CD14-positive monocyte (primary cell): ENCODE data around the gene C1QL2. TPM values are rescaled to one million over a fixed set of nuclear protein-coding genes. Genes with fewer than 3 reads are reported as not detected.

ENCODE experiments used
- DNase-seq, 3 donors: peaks; one replicate each; pipeline ENCODE4 v3.0.0-alpha.2; 2011 to 2022
- H2AFZ ChIP-seq: 2 replicates; pipeline ENCODE4 v1.6.0; 2012; ENCODE audit warnings: mild to moderate bottlenecking, low read depth, low read length, inconsistent platforms; ENCODE audit not compliant: insufficient read depth, poor library complexity, severe bottlenecking
- H3K27ac ChIP-seq, 2 donors: 1 replicate in 1 of 2; 2 replicates in 1 of 2; pipeline ENCODE4 v1.5.1; 2012 to 2013; ENCODE audit warnings: low read length in 2 of 2, control low read depth in 1 of 2, inconsistent platforms in 1 of 2, low read depth in 1 of 2, mild to moderate bottlenecking in 1 of 2
- H3K27me3 ChIP-seq, 2 donors: one replicate each; pipeline versions ENCODE4 v1.6.0 to v1.6.1; 2011 to 2013; ENCODE audit warnings: low read length in 2 of 2; ENCODE audit not compliant: control insufficient read depth in 2 of 2, insufficient read depth in 2 of 2
- H3K36me3 ChIP-seq, 2 donors: replicated peaks in 1 of 2; 1 replicate in 1 of 2; 2 replicates in 1 of 2; pipeline versions ENCODE4 v1.5.1 to v1.6.1; 2012 to 2013; ENCODE audit warnings: low read length in 2 of 2, control low read depth in 1 of 2, inconsistent platforms in 1 of 2, mild to moderate bottlenecking in 1 of 2; ENCODE audit not compliant: insufficient read depth in 2 of 2, control insufficient read depth in 1 of 2
- H3K4me1 ChIP-seq, 2 donors: 1 replicate in 1 of 2; 2 replicates in 1 of 2; pipeline versions ENCODE4 v1.5.1 to v1.6.1; 2012 to 2013; ENCODE audit warnings: low read length in 2 of 2, control low read depth in 1 of 2, inconsistent platforms in 1 of 2, mild to moderate bottlenecking in 1 of 2, moderate library complexity in 1 of 2; ENCODE audit not compliant: insufficient read depth in 2 of 2, control insufficient read depth in 1 of 2
- H3K4me2 ChIP-seq: replicated peaks from 2 replicates; pipeline ENCODE3; 2012; ENCODE audit warnings: low read length, moderate library complexity, mild to moderate bottlenecking; ENCODE audit not compliant: poor library complexity, severe bottlenecking; ENCODE audit errors: extremely low read depth
- H3K4me3 ChIP-seq, 3 experiments: fragments of 200-600 bp in 1 of 3; sonication (generic) in 1 of 3; replicated peaks in 1 of 3; 1 replicate in 2 of 3; 2 replicates in 1 of 3; pipeline ENCODE4 v1.5.1; 2011 to 2013; ENCODE audit warnings: low read length in 3 of 3, mild to moderate bottlenecking in 3 of 3, control low read depth in 2 of 3, low read depth in 2 of 3, inconsistent platforms in 1 of 3, moderate library complexity in 1 of 3
- H3K79me2 ChIP-seq: 2 replicates; pipeline ENCODE4 v1.6.0; 2012; ENCODE audit warnings: mild to moderate bottlenecking, control low read depth, inconsistent platforms, low read length, moderate library complexity; ENCODE audit not compliant: insufficient read depth
- H3K9ac ChIP-seq: 2 replicates; pipeline ENCODE4 v1.6.0; 2017; ENCODE audit warnings: low read length, mild to moderate bottlenecking; ENCODE audit not compliant: insufficient read depth, poor library complexity, severe bottlenecking
- H3K9me3 ChIP-seq, 2 donors: replicated peaks in 1 of 2; 1 replicate in 1 of 2; 2 replicates in 1 of 2; pipeline versions ENCODE4 v1.5.1 to v1.6.1; 2012 to 2013; ENCODE audit warnings: low read length in 2 of 2, control low read depth in 1 of 2; ENCODE audit not compliant: control insufficient read depth in 1 of 2, insufficient read depth in 1 of 2
- H4K20me1 ChIP-seq: 2 replicates; pipeline ENCODE4 v1.6.0; 2012; ENCODE audit warnings: mild to moderate bottlenecking, low read length, control low read depth, moderate library complexity; ENCODE audit not compliant: insufficient read depth
- H3K27ac Mint-ChIP-seq, 7 donors: one replicate each; pipeline ENCODE4 v1.8.0; 2020; ENCODE audit warnings: mild to moderate bottlenecking in 7 of 7, mixed read lengths in 7 of 7, moderate library complexity in 6 of 7, inconsistent platforms in 2 of 7
- H3K27me3 Mint-ChIP-seq, 3 donors: one replicate each; pipeline ENCODE4 v1.8.0; 2021 to 2022; ENCODE audit warnings: low read depth in 3 of 3, mild to moderate bottlenecking in 3 of 3, mixed read lengths in 3 of 3, moderate library complexity in 3 of 3, inconsistent platforms in 1 of 3
- H3K36me3 Mint-ChIP-seq, 2 donors: one replicate each; pipeline ENCODE4 v1.8.0; 2020; ENCODE audit warnings: mixed read lengths in 2 of 2, inconsistent platforms in 1 of 2, mild to moderate bottlenecking in 1 of 2
- H3K4me1 Mint-ChIP-seq: one replicate; pipeline ENCODE4 v1.8.0; 2020; ENCODE audit warnings: mild to moderate bottlenecking, mixed read lengths
- H3K4me3 Mint-ChIP-seq, 2 donors: one replicate each; pipeline ENCODE4 v1.8.0; 2020; ENCODE audit warnings: mild to moderate bottlenecking in 2 of 2, mixed read lengths in 2 of 2, moderate library complexity in 1 of 2
- H3K9me3 Mint-ChIP-seq, 7 donors: one replicate each; pipeline ENCODE4 v1.8.0; 2020 to 2022; ENCODE audit warnings: mixed read lengths in 7 of 7, mild to moderate bottlenecking in 6 of 7, moderate library complexity in 6 of 7, inconsistent platforms in 2 of 7
- WGBS: methylation state at CpG from one replicate; pipeline ENCODE4 v1.1.5; 2013; ENCODE audit warnings: missing lambda C conversion rate; ENCODE audit not compliant: insufficient coverage; 5-methylcytosine and 5-hydroxymethylcytosine counted together
- intact Hi-C, 2 donors: fragments of 100-400 bp; cut with micrococcal nuclease; formaldehyde crosslinking; loops; one replicate each; pipeline versions ENCODE4 v1.15.0 to v1.15.1; 2023
- polyA plus RNA-seq, 3 donors: library from polyadenylated mRNA; depleted of rRNA in 1 of 3; unstranded in 2 of 3; stranded (reverse) in 1 of 3; fragments of 300-500 nt in 2 of 3; fragments of >200 nt in 1 of 3; fragmentation: Illumina TruSeq in 2 of 3; gene quantifications; 1 replicate in 2 of 3; 2 replicates in 1 of 3; pipeline ENCODE4 v1.2.3, GENCODE V29; 2012 to 2021
- small RNA-seq: library from RNA; depleted of rRNA; stranded (forward); fragments of <200 nt; gene quantifications from one replicate; pipeline ENCODE3, GENCODE V24; 2012; ENCODE audit warnings: low read depth; ENCODE audit not compliant: insufficient read length
- TF ChIP-seq, protein P1 (sequence below): fragments of 200-600 bp; IDR thresholded peaks from one replicate; pipeline ENCODE4 v1.8.0; 2022; ENCODE audit warnings: antibody characterized with exemption, mild to moderate bottlenecking

C1QL2 gene
- polyA plus RNA-seq, 3 donors = not detected

GRCh38 chr2:119108186-119108585 is 50.4 kb downstream of the C1QL2 start:
- Mint-ChIP-seq H3K9me3 (peaks cover 7 to 22% (median 18%) of the 10 kb centered on the region in 7 donors), H3K36me3 (peaks cover 0 to 4% of the 10 kb centered on the region in 2 donors), H3K4me3 (no peak overlapping the region), H3K27ac (no peak overlapping the region), H3K4me1 (no peaks in the 10 kb centered on the region), H3K27me3 (peaks cover 9 to 10% (median 9%) of the 10 kb centered on the region in 3 donors)
- intact Hi-C loops = no loop called here
- no peak overlapping the region for H3K4me2 ChIP-seq
- no peak overlapping the region for H3K9ac ChIP-seq
- no peak overlapping the region for H2AFZ ChIP-seq
- no peaks in the 10 kb centered on the region for H4K20me1 ChIP-seq
- TF ChIP-seq, protein P1, sequence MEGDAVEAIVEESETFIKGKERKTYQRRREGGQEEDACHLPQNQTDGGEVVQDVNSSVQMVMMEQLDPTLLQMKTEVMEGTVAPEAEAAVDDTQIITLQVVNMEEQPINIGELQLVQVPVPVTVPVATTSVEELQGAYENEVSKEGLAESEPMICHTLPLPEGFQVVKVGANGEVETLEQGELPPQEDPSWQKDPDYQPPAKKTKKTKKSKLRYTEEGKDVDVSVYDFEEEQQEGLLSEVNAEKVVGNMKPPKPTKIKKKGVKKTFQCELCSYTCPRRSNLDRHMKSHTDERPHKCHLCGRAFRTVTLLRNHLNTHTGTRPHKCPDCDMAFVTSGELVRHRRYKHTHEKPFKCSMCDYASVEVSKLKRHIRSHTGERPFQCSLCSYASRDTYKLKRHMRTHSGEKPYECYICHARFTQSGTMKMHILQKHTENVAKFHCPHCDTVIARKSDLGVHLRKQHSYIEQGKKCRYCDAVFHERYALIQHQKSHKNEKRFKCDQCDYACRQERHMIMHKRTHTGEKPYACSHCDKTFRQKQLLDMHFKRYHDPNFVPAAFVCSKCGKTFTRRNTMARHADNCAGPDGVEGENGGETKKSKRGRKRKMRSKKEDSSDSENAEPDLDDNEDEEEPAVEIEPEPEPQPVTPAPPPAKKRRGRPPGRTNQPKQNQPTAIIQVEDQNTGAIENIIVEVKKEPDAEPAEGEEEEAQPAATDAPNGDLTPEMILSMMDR = no peak
- H3K4me3 ChIP-seq = no peak overlapping the region
- H3K27me3 ChIP-seq = peaks cover 0 to 8% of the 10 kb centered on the region in 2 donors
- H3K36me3 ChIP-seq = no peaks in the 10 kb centered on the region
- H3K9me3 ChIP-seq = peaks cover 12 to 17% of the 10 kb centered on the region in 2 donors
- WGBS = 67% methylated on average over 3 of the region's 3 CpGs
- H3K79me2 ChIP-seq = no peaks in the 10 kb centered on the region
- no peak overlapping the region for H3K27ac ChIP-seq
- no peak for DNase-seq
- H3K4me1 ChIP-seq = no peaks in the 10 kb centered on the region

DNA sequence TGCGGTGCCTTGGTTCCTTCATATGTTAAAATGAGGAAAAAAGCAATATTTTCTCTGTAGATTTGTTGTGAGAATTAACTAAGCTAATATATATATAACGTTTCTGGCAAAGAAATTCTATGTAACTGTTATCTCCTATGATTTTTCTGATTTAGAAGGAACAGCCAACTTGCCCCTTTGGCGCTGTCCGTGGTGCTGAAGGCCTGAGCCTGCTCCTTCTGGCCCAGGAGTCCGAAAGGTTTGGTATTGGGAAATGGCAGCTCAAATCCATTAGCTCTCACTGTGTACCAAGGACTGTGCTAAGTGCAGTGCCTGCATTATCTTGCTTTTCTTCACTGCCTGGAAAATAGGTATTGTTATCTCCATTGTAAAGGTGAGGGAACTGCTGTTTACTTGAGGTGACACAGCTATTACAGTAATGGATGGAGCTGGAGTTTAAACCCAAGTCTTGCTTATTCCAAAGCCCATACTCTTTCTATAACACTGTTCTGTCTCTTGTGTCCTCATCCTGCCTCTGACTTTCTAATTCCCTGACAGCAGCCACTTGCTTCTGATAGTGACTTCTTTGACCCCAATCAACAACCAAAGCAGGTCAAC is 52.2 kb downstream of the C1QL2 start:
- Histone ChIP-seq H4K20me1 (no peaks in the 10 kb centered on the region), H3K4me1 (no peaks in the 10 kb centered on the region), H2AFZ (no peak overlapping the region), H3K27ac (no peak overlapping the region), H3K27me3 (no peaks in the 10 kb centered on the region), H3K36me3 (no peaks in the 10 kb centered on the region), H3K4me2 (no peak overlapping the region), H3K9ac (no peak overlapping the region), H3K9me3 (peaks cover 7 to 14% of the 10 kb centered on the region in 2 donors), H3K79me2 (no peaks in the 10 kb centered on the region), H3K4me3 (no peak overlapping the region)
- TF ChIP-seq, protein P1 = no peak
- no peak overlapping the region for H3K27ac Mint-ChIP-seq
- 19% methylated on average over 3 of the region's 5 CpGs for WGBS
- peaks cover 1 to 5% (median 4%) of the 10 kb centered on the region in 3 donors for H3K27me3 Mint-ChIP-seq
- H3K4me3 Mint-ChIP-seq = no peak overlapping the region
- no peaks in the 10 kb centered on the region for H3K4me1 Mint-ChIP-seq
- no peak for DNase-seq
- H3K36me3 Mint-ChIP-seq = peaks cover 0 to 4% of the 10 kb centered on the region in 2 donors
- peaks cover 3 to 15% (median 11%) of the 10 kb centered on the region in 7 donors for H3K9me3 Mint-ChIP-seq
- intact Hi-C loops = no loop called here

Small RNA genes lying within 50 kb of the gene (small RNA-seq; reads per million reads assigned to genes)
- gene RN7SL468P = not detected

Other genes starting within 250 kb of the C1QL2 start
- 10 to 100 TPM; 12.7 to 43.7 (median 37.7) TPM for gene MARCO, start 216.6 kb downstream of the C1QL2 start, polyA plus RNA-seq
- gene STEAP3, start 65.1 kb upstream of the C1QL2 start, polyA plus RNA-seq = 10 to 100 TPM in 1 of 3 donors, 1 to 10 TPM in 2; 3.0 to 10.7 (median 3.3) TPM
- gene C2orf76, start 208.1 kb upstream of the C1QL2 start, polyA plus RNA-seq = 10 to 100 TPM in 2 of 3 donors, 1 to 10 TPM in 1; 9.7 to 32.5 (median 31.0) TPM
- gene DBI, start 208.2 kb upstream of the C1QL2 start, polyA plus RNA-seq = 100 to 1,000 TPM; 126 to 436 (median 398) TPM